Islet of Langerhans (tissue), 1 donor: ENCODE measurements around the gene PTPN14.

ENCODE experiments used
- FAIRE-seq: peaks from one replicate; lab custom pipeline; 2011; peaks lifted over from hg19 to GRCh38; lab: Jason Lieb, UNC

PTPN14 gene

DNA sequence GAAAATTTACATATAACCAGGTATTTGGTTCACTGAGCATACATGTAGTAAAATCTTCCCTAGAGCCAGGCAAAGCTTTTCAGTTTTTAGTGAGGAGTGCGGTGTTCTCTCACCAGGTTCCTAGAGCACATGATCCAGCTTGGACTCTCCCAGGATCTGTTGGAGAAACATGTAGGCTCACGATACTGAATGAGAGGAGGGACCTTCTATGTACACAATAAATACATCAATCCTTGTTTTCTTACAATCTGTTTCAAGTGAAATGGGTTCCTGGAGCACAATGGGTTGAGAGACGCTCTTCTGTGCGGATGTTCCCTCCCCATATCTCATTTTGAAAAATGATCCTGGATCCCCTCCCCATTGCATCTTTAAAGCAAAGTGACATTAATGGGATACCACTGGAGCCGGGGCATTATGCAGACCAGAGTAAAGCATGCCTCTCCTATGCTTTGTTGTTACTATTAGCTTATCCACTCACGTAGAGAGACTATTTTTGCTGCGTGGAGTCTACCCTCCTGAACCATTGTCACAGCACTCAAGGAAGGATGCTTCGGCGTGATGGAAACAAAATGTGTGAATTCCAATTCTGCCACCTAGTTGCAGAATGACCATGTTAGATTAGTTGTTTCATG is 251.1 kb downstream of the PTPN14 start:
- FAIRE-seq: no peak
